ENCODE data around the gene ZNF407. TPM values are rescaled to one million over a fixed set of nuclear protein-coding genes. Genes with fewer than 3 reads are reported as not detected.
A peak's percentile ranks its signal among the peaks of the same experiment; 100 is the strongest.

Gene ZNF407
- total RNA-seq, 1 donor from 2014 or later = 8.7 TPM

- Histone ChIP-seq H3K9me3 (no peaks in the 10 kb centered on the region), H3K36me3 (no peaks in the 10 kb centered on the region), H3K27me3 (no peaks in the 10 kb centered on the region), H3K4me1 (no peaks in the 10 kb centered on the region), H3K4me3 (no peak overlapping the region), H3K27ac (no peak overlapping the region)
- no peak for TF ChIP-seq CTCF (IDR thresholded peaks at IDR 0.05)
- no peak for DNase-seq (ENCODE audit: low spot score in 2 of 2)
- intact Hi-C loops (cut with DNase I) = no loop called here
Observed at GRCh38 chr18:75109319-75109691, 511.6 kb downstream of the ZNF407 start.

GRCh38 chr18:75109819-75110218 is 512.1 kb downstream of the ZNF407 start:
- Histone ChIP-seq H3K36me3 (no peaks in the 10 kb centered on the region), H3K4me3 (no peak overlapping the region), H3K27ac (no peak overlapping the region), H3K4me1 (no peaks in the 10 kb centered on the region), H3K27me3 (no peaks in the 10 kb centered on the region), H3K9me3 (no peaks in the 10 kb centered on the region)
- intact Hi-C loops (cut with DNase I) = no loop called here
- DNase-seq (ENCODE audit: low spot score in 2 of 2) = no peak
- TF ChIP-seq CTCF (IDR thresholded peaks at IDR 0.05) = no peak

- Histone ChIP-seq H3K4me3 (no peak overlapping the region), H3K4me1 (no peaks in the 10 kb centered on the region), H3K27ac (no peak overlapping the region), H3K36me3 (no peaks in the 10 kb centered on the region), H3K9me3 (no peaks in the 10 kb centered on the region), H3K27me3 (no peaks in the 10 kb centered on the region)
- no peak for TF ChIP-seq CTCF (IDR thresholded peaks at IDR 0.05)
- intact Hi-C loops (cut with DNase I) = no loop called here
- no peak for DNase-seq (ENCODE audit: low spot score in 2 of 2)
Observed at GRCh38 chr18:75110311-75110710, 512.6 kb downstream of the ZNF407 start.

GRCh38 chr18:75110846-75111415 is 513.3 kb downstream of the ZNF407 start:
- Histone ChIP-seq H3K4me1 (no peaks in the 10 kb centered on the region), H3K9me3 (no peaks in the 10 kb centered on the region), H3K27ac (no peak overlapping the region), H3K27me3 (no peaks in the 10 kb centered on the region), H3K4me3 (no peak overlapping the region), H3K36me3 (no peaks in the 10 kb centered on the region)
- no peak for TF ChIP-seq CTCF (IDR thresholded peaks at IDR 0.05)
- intact Hi-C loops (cut with DNase I) = no loop called here
- peak in 1 of 2 donors; percentile 21 for DNase-seq (ENCODE audit: low spot score in 2 of 2)

- H3K27ac ChIP-seq = no peak overlapping the region
- no peak for TF ChIP-seq CTCF (IDR thresholded peaks at IDR 0.05)
- H3K9me3 ChIP-seq = no peaks in the 10 kb centered on the region
- no peaks in the 10 kb centered on the region for H3K4me1 ChIP-seq
- H3K36me3 ChIP-seq = no peaks in the 10 kb centered on the region
- intact Hi-C loops (cut with DNase I) = no loop called here
- H3K27me3 ChIP-seq = no peaks in the 10 kb centered on the region
- DNase-seq (ENCODE audit: low spot score in 2 of 2) = no peak
- no peak overlapping the region for H3K4me3 ChIP-seq
Observed at GRCh38 chr18:75111760-75112159, 514.1 kb downstream of the ZNF407 start.

All from ascending aorta (tissue), 2 donors.